Endothelial cell of umbilical vein (primary cell): ENCODE measurements around the gene COX7A1. TPM values are rescaled to one million over a fixed set of nuclear protein-coding genes. Genes with fewer than 3 reads are reported as not detected.
A peak's percentile ranks its signal among the peaks of the same experiment; 100 is the strongest.

Experiments
- BruUV-seq: library from RNA; stranded (reverse); fragments of 400-500 nt; replicated peaks from 2 replicates; lab custom pipeline; 2021; lab: Mats Ljungman, UMichigan
- CTCF ChIA-PET: fragments of 300-600, 350-600 bp; sonication (Branson Sonifier 250); formaldehyde crosslinking; loops from one replicate; lab custom pipeline; 2021; ENCODE audit warnings: antibody characterized with exemption, inconsistent platforms; lab: Charles Lee
- POLR2A ChIA-PET: fragments of 300-600, 350-600 bp; sonication (Branson Sonifier 250); formaldehyde crosslinking; loops from one replicate; lab custom pipeline; 2021; ENCODE audit warnings: antibody characterized with exemption, inconsistent platforms; lab: Charles Lee
- DNase-seq: peaks from one replicate; pipeline ENCODE4 v3.0.0-alpha.2; 2011; ENCODE audit warnings: low read depth, low spot score
- FAIRE-seq: peaks from 2 replicates; lab custom pipeline; 2011; peaks lifted over from hg19 to GRCh38; lab: Jason Lieb, UNC
- H2AFZ ChIP-seq: 2 replicates; pipeline ENCODE4 v1.6.0; 2012; ENCODE audit warnings: low read depth, low read length, control low read depth, inconsistent platforms
- H3K27ac ChIP-seq: 2 replicates; pipeline ENCODE4 v1.5.1; 2011; ENCODE audit warnings: low read depth, mild to moderate bottlenecking, control low read depth, low read length, moderate library complexity; ENCODE audit not compliant: insufficient read depth
- H3K27me3 ChIP-seq, 2 experiments: 2 replicates each; pipeline versions ENCODE4 v1.6.0 to v1.6.1; 2011; ENCODE audit warnings: low read length in 2 of 2, mixed read lengths in 1 of 2; ENCODE audit not compliant: control insufficient read depth in 2 of 2, insufficient read depth in 2 of 2
- H3K36me3 ChIP-seq, 2 experiments: 2 replicates in 1 of 2; 3 replicates in 1 of 2; pipeline ENCODE4 v1.5.1; 2011; ENCODE audit warnings: low read length in 2 of 2, mild to moderate bottlenecking in 1 of 2, moderate library complexity in 1 of 2; ENCODE audit not compliant: control insufficient read depth in 2 of 2, insufficient read depth in 2 of 2; ENCODE audit errors: extremely low read depth in 1 of 2
- H3K4me1 ChIP-seq: 3 replicates; pipeline ENCODE4 v1.5.1; 2011; ENCODE audit warnings: mild to moderate bottlenecking, low read length; ENCODE audit not compliant: control insufficient read depth, insufficient read depth; ENCODE audit errors: extremely low read depth
- H3K4me2 ChIP-seq: 2 replicates; pipeline ENCODE4 v1.6.1; 2011; ENCODE audit warnings: low read length, control low read depth, mixed read lengths; ENCODE audit not compliant: insufficient read depth
- H3K4me3 ChIP-seq, 3 experiments: fragments of 200-600 bp in 1 of 3; sonication (generic), shearing (Covaris generic) in 1 of 3; replicated peaks in 1 of 3; 2 replicates each; pipeline ENCODE4 v1.5.1; 2011 to 2016; ENCODE audit warnings: control low read depth in 3 of 3, low read length in 3 of 3, mild to moderate bottlenecking in 2 of 3, inconsistent platforms in 1 of 3, low read depth in 1 of 3, moderate library complexity in 1 of 3; ENCODE audit not compliant: insufficient read depth in 1 of 3
- H3K79me2 ChIP-seq: 2 replicates; pipeline ENCODE4 v1.6.0; 2012; ENCODE audit warnings: low read length, inconsistent platforms; ENCODE audit not compliant: control insufficient read depth, insufficient read depth
- H3K9ac ChIP-seq: replicated peaks from 2 replicates; pipeline ENCODE3; 2011; ENCODE audit warnings: low read length, control low read depth; ENCODE audit not compliant: insufficient read depth; ENCODE audit errors: extremely low read depth
- H3K9me1 ChIP-seq: replicated peaks from 3 replicates; pipeline ENCODE4 v1.6.0; 2011; ENCODE audit warnings: mild to moderate bottlenecking, low read length; ENCODE audit not compliant: control insufficient read depth, insufficient read depth; ENCODE audit errors: extremely low read depth
- H3K9me3 ChIP-seq: replicated peaks from 2 replicates; pipeline ENCODE4 v1.5.1; 2012; ENCODE audit warnings: low read length, inconsistent platforms; ENCODE audit not compliant: control insufficient read depth, insufficient read depth
- H4K20me1 ChIP-seq: replicated peaks from 2 replicates; pipeline ENCODE3; 2011; ENCODE audit warnings: mild to moderate bottlenecking, low read length; ENCODE audit not compliant: control insufficient read depth, insufficient read depth; ENCODE audit errors: extremely low read depth
- CTCF ChIP-seq, 2 donors: IDR thresholded peaks; 1 replicate in 1 of 2; 2 replicates in 1 of 2; pipeline ENCODE4 v1.5.1; 2011; ENCODE audit warnings: low read length in 2 of 2, mild to moderate bottlenecking in 2 of 2, moderate library complexity in 2 of 2, control low read depth in 1 of 2, inconsistent platforms in 1 of 2, low read depth in 1 of 2; ENCODE audit not compliant: insufficient read depth in 1 of 2; ENCODE audit errors: extremely low read depth in 1 of 2
- EZH2 ChIP-seq: IDR thresholded peaks from 2 replicates; pipeline ENCODE4 v1.6.1; 2012; ENCODE audit warnings: borderline replicate concordance, low read depth, mild to moderate bottlenecking, moderate library complexity, low read length, inconsistent platforms; ENCODE audit not compliant: severe bottlenecking
- FOS ChIP-seq: IDR thresholded peaks from 2 replicates; pipeline ENCODE4 v1.6.1; 2011; ENCODE audit warnings: mild to moderate bottlenecking, low read length, moderate library complexity, borderline replicate concordance; ENCODE audit not compliant: insufficient read depth
- GATA2 ChIP-seq: IDR thresholded peaks from 2 replicates; pipeline ENCODE4 v1.7.0; 2011; ENCODE audit warnings: low read depth, mild to moderate bottlenecking, moderate library complexity, mixed read lengths, low read length; ENCODE audit not compliant: insufficient read length, insufficient read depth
- JUN ChIP-seq: IDR thresholded peaks from 2 replicates; pipeline ENCODE4 v1.6.1; 2011; ENCODE audit warnings: borderline replicate concordance, low read depth; ENCODE audit not compliant: insufficient read length, insufficient read depth
- MAX ChIP-seq: IDR thresholded peaks from 2 replicates; pipeline ENCODE4 v1.6.1; 2011; ENCODE audit not compliant: insufficient read depth, insufficient read length
- MYC ChIP-seq: IDR thresholded peaks from one replicate; pipeline ENCODE4 v1.6.1; 2011; ENCODE audit warnings: mild to moderate bottlenecking, low read depth, low read length
- POLR2A ChIP-seq: IDR thresholded peaks from 2 replicates; pipeline ENCODE4 v1.6.1; 2012; ENCODE audit warnings: low read depth, mild to moderate bottlenecking, control low read depth, low read length
- POLR2AphosphoS5 ChIP-seq: IDR thresholded peaks from 2 replicates; pipeline ENCODE4 v1.6.1; 2012; ENCODE audit warnings: low read depth, mild to moderate bottlenecking, control low read depth, low read length, moderate library complexity; ENCODE audit not compliant: insufficient read depth
- dilution Hi-C: fragments of 300-500 bp; cut with MboI; formaldehyde crosslinking; loops from one replicate; pipeline ENCODE4 v1.15.0; 2019; ENCODE audit warnings: low sequenced_read_pairs; ENCODE audit not compliant: extremely low pct_ligation_motif_present
- intact Hi-C: fragments of 100-400 bp; cut with micrococcal nuclease; formaldehyde crosslinking; loops from one replicate; pipeline ENCODE4 v1.10.0; 2022
- polyA plus RNA-seq, 4 experiments: library from polyadenylated mRNA; depleted of rRNA in 3 of 4; stranded (reverse) in 3 of 4; unstranded in 1 of 4; fragments of >200 nt; gene quantifications; 2 replicates each; pipeline versions ENCODE4 v1.2.1 to v1.2.3, GENCODE V29; 2011 to 2012; ENCODE audit warnings: missing spikeins in 1 of 4
- total RNA-seq: library from RNA; stranded (reverse); gene quantifications from 2 replicates; pipeline ENCODE4 v1.2.3, GENCODE V29; 2021

Gene COX7A1
- total and polyA plus RNA-seq, 2 donors (not counting 3 experiments of a cell fraction or from before 2014, with no cell fraction given): 10.6 to 35.2 TPM

GRCh38 chr19:36142046-36142445 lies 10.2 kb downstream of the COX7A1 start:
- Histone ChIP-seq H2AFZ (no peak overlapping the region), H3K4me1 (peaks cover 14% of the 10 kb centered on the region), H3K27ac (no peak overlapping the region), H4K20me1 (no peaks in the 10 kb centered on the region), H3K36me3 (peaks cover 12 to 34% of the 10 kb centered on the region in 2 experiments), H3K27me3 (no peaks in the 10 kb centered on the region), H3K9me3 (no peaks in the 10 kb centered on the region), H3K79me2 (peaks cover 21% of the 10 kb centered on the region), H3K9ac (no peak overlapping the region), H3K4me3 (no peak overlapping the region), H3K4me2 (peak overlapping the region; percentile 52), H3K9me1 (no peaks in the 10 kb centered on the region)
- TF ChIP-seq GATA2 (no peak), MYC (no peak), EZH2 (no peak), JUN (no peak), CTCF (IDR thresholded peaks at IDR 0.05; ENCODE audit: extremely low read depth in 1 of 2, insufficient read depth in 1 of 2, low read depth in 1 of 2, low read length in 2 of 2) (no peak), FOS (no peak), POLR2A (no peak), POLR2AphosphoS5 (no peak), MAX (no peak)
- no TSS peak for BruUV-seq
- dilution Hi-C loops: no loop called here
- intact Hi-C loops: no loop called here
- ChIA-PET POLR2A (no interaction called here), CTCF (no interaction called here)
- DNase-seq: no peak
- FAIRE-seq: no peak
